GM23338 (cell line): ENCODE results near the gene HAUS8. TPM values are rescaled to one million over a fixed set of nuclear protein-coding genes. Genes with fewer than 3 reads are reported as not detected.

ENCODE experiments used
- ATAC-seq: fragments of 200-7000 bp; cut with Tn5 transposase; 3 replicates; pipeline ENCODE4 v1.9.1; 2020
- DNase-seq: peaks from one replicate; pipeline ENCODE4 v3.0.0-alpha.2; 2015; ENCODE audit warnings: low spot score
- H2AFZ ChIP-seq: fragments of 200-600 bp; sonication (generic); 2 replicates; pipeline ENCODE4 v1.8.0; 2016; ENCODE audit warnings: antibody characterized with exemption, mild to moderate bottlenecking, moderate library complexity
- H3F3A ChIP-seq: fragments of 200-600 bp; sonication (generic); replicated peaks from 2 replicates; pipeline ENCODE4 v1.8.0; 2017; ENCODE audit warnings: antibody characterized with exemption, mixed run types, low read depth
- H3K27ac ChIP-seq: fragments of 200-600 bp; sonication (generic); 2 replicates; pipeline ENCODE4 v1.6.1; 2016; ENCODE audit warnings: low read depth
- H3K27me3 ChIP-seq: fragments of 200-600 bp; sonication (generic); 2 replicates; pipeline ENCODE4 v1.8.0; 2016; ENCODE audit warnings: mild to moderate bottlenecking, mixed run types, moderate library complexity; ENCODE audit not compliant: insufficient read depth
- H3K36me3 ChIP-seq: fragments of 200-600 bp; sonication (generic); 2 replicates; pipeline ENCODE4 v1.8.0; 2016; ENCODE audit warnings: mild to moderate bottlenecking; ENCODE audit not compliant: insufficient read depth
- H3K4me1 ChIP-seq: fragments of 200-600 bp; sonication (generic); 2 replicates; pipeline ENCODE4 v1.8.0; 2016; ENCODE audit warnings: mild to moderate bottlenecking, moderate library complexity; ENCODE audit not compliant: insufficient read depth
- H3K4me2 ChIP-seq: fragments of 200-600 bp; sonication (generic); 2 replicates; pipeline ENCODE4 v1.7.1; 2017; ENCODE audit warnings: mixed run types
- H3K4me3 ChIP-seq: fragments of 200-600 bp; sonication (generic); 2 replicates; pipeline ENCODE4 v1.6.1; 2016; ENCODE audit warnings: mixed run types
- H3K79me2 ChIP-seq: fragments of 200-600 bp; sonication (generic); replicated peaks from 2 replicates; pipeline ENCODE4 v1.8.0; 2017; ENCODE audit warnings: mild to moderate bottlenecking; ENCODE audit not compliant: insufficient read depth
- H3K9me2 ChIP-seq: fragments of 200-600 bp; sonication (generic); 2 replicates; pipeline ENCODE4 v1.8.0; 2017; ENCODE audit not compliant: insufficient read depth
- H4K20me1 ChIP-seq: fragments of 200-600 bp; sonication (generic); replicated peaks from 2 replicates; pipeline ENCODE4 v1.8.0; 2017; ENCODE audit warnings: mild to moderate bottlenecking; ENCODE audit not compliant: insufficient read depth
- H3K27ac Mint-ChIP-seq: 2 replicates; pipeline ENCODE4 v1.8.0; 2020; ENCODE audit warnings: inconsistent platforms, mild to moderate bottlenecking, moderate library complexity, mixed read lengths
- H3K27me3 Mint-ChIP-seq: 3 replicates; pipeline ENCODE4 v1.8.0; 2022; ENCODE audit warnings: low read depth, mild to moderate bottlenecking, moderate library complexity, mixed read lengths, inconsistent platforms; ENCODE audit not compliant: insufficient read depth, poor library complexity
- H3K36me3 Mint-ChIP-seq: 3 replicates; pipeline ENCODE4 v1.8.0; 2021; ENCODE audit warnings: low read depth, mild to moderate bottlenecking, inconsistent platforms, moderate library complexity, mixed read lengths
- H3K4me1 Mint-ChIP-seq: 3 replicates; pipeline ENCODE4 v1.8.0; 2020; ENCODE audit warnings: mild to moderate bottlenecking, inconsistent platforms, mixed read lengths
- H3K4me3 Mint-ChIP-seq: 3 replicates; pipeline ENCODE4 v1.8.0; 2021; ENCODE audit warnings: moderate library complexity, mild to moderate bottlenecking, inconsistent platforms, mixed read lengths
- H3K9me3 Mint-ChIP-seq: 3 replicates; pipeline ENCODE4 v1.8.0; 2020; ENCODE audit warnings: moderate library complexity, mild to moderate bottlenecking, inconsistent platforms, mixed read lengths
- CTCF ChIP-seq, 2 experiments: fragments of 200-600 bp in 1 of 2; sonication (generic) in 1 of 2; conservative IDR thresholded peaks; 2 replicates each; pipeline versions ENCODE4 v1.5.1 to v1.6.1; 2016 to 2017; ENCODE audit warnings: antibody characterized with exemption in 2 of 2, low read depth in 2 of 2, mild to moderate bottlenecking in 2 of 2, moderate library complexity in 1 of 2
- ETS1 ChIP-seq: IDR thresholded peaks from 2 replicates; pipeline ENCODE4 v1.6.1; 2016; ENCODE audit warnings: antibody characterized with exemption
- EZH2phosphoT487 ChIP-seq: fragments of 200-600 bp; sonication (generic); IDR thresholded peaks from one replicate; pipeline ENCODE4 v1.8.1; 2018; ENCODE audit warnings: antibody characterized with exemption; ENCODE audit not compliant: unreplicated experiment
- ZNF462 ChIP-seq: fragments of 250-450 bp; sonication (Bioruptor Pico); IDR thresholded peaks from 2 replicates; pipeline ENCODE4 v1.5.0; 2020; ENCODE audit warnings: mild to moderate bottlenecking, moderate library complexity
- polyA plus RNA-seq: library from polyadenylated mRNA; unstranded; fragments of >200 nt; fragmentation: Nextera tagmentation; extraction: Ambion mirVana; gene quantifications from 2 replicates; pipeline ENCODE4 v1.2.1, GENCODE V29; 2016
- total RNA-seq: library from RNA; depleted of rRNA; stranded (reverse); fragments of >200 nt; shearing (Covaris generic); gene quantifications from 2 replicates; pipeline ENCODE4 v1.2.3, GENCODE V29; 2014

HAUS8 gene
- total and polyA plus RNA-seq, 2 experiments from 2014 or later, result 11.1 to 33.3 TPM

- Mint-ChIP-seq H3K9me3 (no peaks in the 10 kb centered on the region), H3K27me3 (peaks cover 10% of the 10 kb centered on the region), H3K36me3 (peaks cover 66% of the 10 kb centered on the region), H3K27ac (peak overlapping the region; percentile 79), H3K4me1 (peaks cover 37% of the 10 kb centered on the region), H3K4me3 (no peak overlapping the region)
- Histone ChIP-seq H3K4me1 (peaks cover 11% of the 10 kb centered on the region; the same call in 1 of the 2 replicates), H4K20me1 (peaks cover 21% of the 10 kb centered on the region), H3K36me3 (peaks cover 11% of the 10 kb centered on the region), H3K27ac (no peak overlapping the region), H3K4me3 (no peak overlapping the region), H3K4me2 (no peak overlapping the region), H3K79me2 (peaks cover 47% of the 10 kb centered on the region), H2AFZ (no peak overlapping the region), H3F3A (peaks cover 6% of the 10 kb centered on the region; the same call in 1 of the 2 replicates), H3K27me3 (no peaks in the 10 kb centered on the region), H3K9me2 (no peaks in the 10 kb centered on the region)
- DNase-seq (peak; percentile 73), ATAC-seq (peak; percentile 75)
- TF ChIP-seq ETS1, result no peak
- peak; percentile 28 to 54; a peak in 2 of 4 replicates for TF ChIP-seq CTCF (conservative IDR thresholded peaks at IDR 0.05; ENCODE audit: low read depth in 2 of 2)
These were observed 6.1 kb downstream of the HAUS8 start for GRCh38 chr19:17069193-17069592.

GRCh38 chr19:17063428-17063827, 11.8 kb downstream of the HAUS8 start:
- H3K4me3 ChIP-seq, result no peak overlapping the region
- Mint-ChIP-seq H3K4me1 (peaks cover 8% of the 10 kb centered on the region), H3K9me3 (peaks cover 10% of the 10 kb centered on the region; the same call in 2 of the 3 replicates), H3K27ac (no peak overlapping the region), H3K36me3 (peaks cover 77% of the 10 kb centered on the region), H3K27me3 (no peaks in the 10 kb centered on the region), H3K4me3 (no peak overlapping the region; the same call in 2 of the 3 replicates)
- H2AFZ ChIP-seq, result no peak overlapping the region
- ATAC-seq, result no peak
- DNase-seq, result no peak
- H3F3A ChIP-seq, result peaks cover 2% of the 10 kb centered on the region; the same call in 1 of the 2 replicates
- no peak for TF ChIP-seq EZH2phosphoT487
- TF ChIP-seq ZNF462 (CRISPR knock-in tag), result no peak
- no peaks in the 10 kb centered on the region for H3K27me3 ChIP-seq
- H3K36me3 ChIP-seq, result peaks cover 21% of the 10 kb centered on the region
- H3K4me2 ChIP-seq, result no peak overlapping the region
- H3K4me1 ChIP-seq, result no peaks in the 10 kb centered on the region
- no peaks in the 10 kb centered on the region for H3K9me2 ChIP-seq
- peaks cover 14% of the 10 kb centered on the region for H4K20me1 ChIP-seq
- peaks cover 65% of the 10 kb centered on the region for H3K79me2 ChIP-seq
- H3K27ac ChIP-seq, result 0 out of 2 replicates have a peak overlapping the region, but pooled peaks have one; percentile 26
